Neural cell (in vitro differentiated cells): Measurements from ENCODE around the gene LRRFIP2. TPM values are rescaled to one million over a fixed set of nuclear protein-coding genes. Genes with fewer than 3 reads are reported as not detected.

Source experiments
- H2AFZ ChIP-seq: fragments of 200-600, 300-800 bp; sonication (generic), shearing (Covaris generic); 2 replicates; pipeline ENCODE4 v1.6.0; 2014; ENCODE audit warnings: low read depth, mild to moderate bottlenecking, antibody characterized with exemption, low read length, moderate library complexity
- H3F3A ChIP-seq: fragments of 200-600 bp; shearing (Covaris generic); 2 replicates; pipeline ENCODE4 v1.6.1; 2016; ENCODE audit warnings: mild to moderate bottlenecking, moderate library complexity, mixed read lengths, antibody characterized with exemption, low read length; ENCODE audit not compliant: insufficient read depth, poor library complexity, severe bottlenecking
- H3K27ac ChIP-seq: fragments of 200-600, 300-800 bp; sonication (generic), shearing (Covaris generic); 2 replicates; pipeline ENCODE4 v1.5.1; 2014; ENCODE audit warnings: mild to moderate bottlenecking, low read length, moderate library complexity
- H3K27me3 ChIP-seq: fragments of 300-800, 200-600 bp; sonication (generic), shearing (Covaris generic); 2 replicates; pipeline ENCODE4 v1.6.0; 2014; ENCODE audit warnings: mild to moderate bottlenecking, low read depth, low read length, moderate library complexity; ENCODE audit not compliant: insufficient read depth
- H3K36me3 ChIP-seq: fragments of 300-800, 200-600 bp; sonication (generic), shearing (Covaris generic); 2 replicates; pipeline ENCODE4 v1.5.1; 2014; ENCODE audit warnings: mild to moderate bottlenecking, antibody characterized with exemption, low read length, moderate library complexity; ENCODE audit not compliant: insufficient read depth
- H3K4me2 ChIP-seq: fragments of 300-800, 200-600 bp; sonication (generic), shearing (Covaris generic); 2 replicates; pipeline ENCODE4 v1.6.0; 2014; ENCODE audit warnings: mild to moderate bottlenecking, low read length
- H3K4me3 ChIP-seq: fragments of 300-800, 200-600 bp; sonication (generic), shearing (Covaris generic); 2 replicates; pipeline ENCODE4 v1.5.1; 2014; ENCODE audit warnings: mild to moderate bottlenecking, low read length, moderate library complexity
- H3K79me2 ChIP-seq: fragments of 200-600 bp; shearing (Covaris generic); replicated peaks from 2 replicates; pipeline ENCODE4 v1.6.0; 2014; ENCODE audit warnings: mild to moderate bottlenecking, low read length, moderate library complexity; ENCODE audit not compliant: insufficient read depth
- H3K9ac ChIP-seq: fragments of 300-800, 200-600 bp; sonication (generic), shearing (Covaris generic); 2 replicates; pipeline ENCODE4 v1.6.1; 2016; ENCODE audit warnings: mild to moderate bottlenecking, low read length, mixed read lengths
- H3K9me2 ChIP-seq: fragments of 200-600 bp; shearing (Covaris generic); 2 replicates; pipeline ENCODE4 v1.6.1; 2016; ENCODE audit warnings: mild to moderate bottlenecking, low read length, mixed read lengths; ENCODE audit not compliant: insufficient read depth
- H3K9me3 ChIP-seq: fragments of 200-600, 300-800 bp; sonication (generic), shearing (Covaris generic); 2 replicates; pipeline ENCODE4 v1.6.1; 2016; ENCODE audit warnings: mild to moderate bottlenecking, mixed run types, low read length, moderate library complexity, mixed read lengths
- H4K20me1 ChIP-seq: fragments of 200-600 bp; shearing (Covaris generic); 2 replicates; pipeline ENCODE4 v1.6.1; 2016; ENCODE audit warnings: mild to moderate bottlenecking, mixed run types; ENCODE audit not compliant: insufficient read depth
- CTCF ChIP-seq: fragments of 450-650 bp; IDR thresholded peaks from 2 replicates; pipeline ENCODE4 v1.5.1; 2014; ENCODE audit warnings: antibody characterized with exemption, mild to moderate bottlenecking, moderate library complexity; ENCODE audit not compliant: poor library complexity, severe bottlenecking
- EP300 ChIP-seq: fragments of 450-650 bp; conservative IDR thresholded peaks from 2 replicates; pipeline ENCODE4 v1.6.1; 2014; ENCODE audit warnings: antibody characterized with exemption, mild to moderate bottlenecking, moderate library complexity; ENCODE audit not compliant: poor library complexity, severe bottlenecking
- EZH2 ChIP-seq: fragments of 200-600, 300-800 bp; shearing (Covaris generic), sonication (generic); IDR thresholded peaks from 2 replicates; pipeline ENCODE4 v1.6.1; 2014; ENCODE audit warnings: antibody characterized with exemption, low read length, borderline replicate concordance, mild to moderate bottlenecking; ENCODE audit not compliant: insufficient read depth, poor library complexity, severe bottlenecking
- MXI1 ChIP-seq: fragments of 450-650 bp; conservative IDR thresholded peaks from 2 replicates; pipeline ENCODE4 v1.6.1; 2014; ENCODE audit warnings: antibody characterized with exemption, mild to moderate bottlenecking; ENCODE audit not compliant: poor library complexity, severe bottlenecking
- POLR2AphosphoS5 ChIP-seq: IDR thresholded peaks from 2 replicates; pipeline ENCODE4 v1.6.1; 2012
- RAD21 ChIP-seq: fragments of 450-650 bp; conservative IDR thresholded peaks from 2 replicates; pipeline ENCODE4 v1.6.1; 2014; ENCODE audit warnings: antibody characterized with exemption, mild to moderate bottlenecking, moderate library complexity
- REST ChIP-seq: IDR thresholded peaks from 2 replicates; pipeline ENCODE4 v1.6.1; 2012; ENCODE audit warnings: borderline replicate concordance
- TAF1 ChIP-seq: IDR thresholded peaks from 2 replicates; pipeline ENCODE4 v1.6.1; 2012; ENCODE audit warnings: low read depth
- polyA plus RNA-seq: library from polyadenylated mRNA; depleted of rRNA; stranded (reverse); fragments of >200 nt; gene quantifications from 2 replicates; pipeline ENCODE4 v1.2.3, GENCODE V29; 2014

The LRRFIP2 gene
- polyA plus RNA-seq, 1 donor from 2014 or later = 143 TPM

GRCh38 chr3:37139567-37140052 is 34.8 kb downstream of the LRRFIP2 start:
- H3K4me3 ChIP-seq = no peak overlapping the region
- no peaks in the 10 kb centered on the region for H3K79me2 ChIP-seq
- peaks cover 7% of the 10 kb centered on the region for H3K36me3 ChIP-seq
- H3F3A ChIP-seq = no peaks in the 10 kb centered on the region
- no peak for TF ChIP-seq MXI1
- TF ChIP-seq RAD21 = no peak
- no peak for TF ChIP-seq CTCF
- no peak for TF ChIP-seq EZH2
- TF ChIP-seq TAF1 = no peak
- no peak for TF ChIP-seq REST
- TF ChIP-seq EP300 = no peak
- TF ChIP-seq POLR2AphosphoS5 = no peak
- H3K4me2 ChIP-seq = no peak overlapping the region
- no peak overlapping the region for H2AFZ ChIP-seq
- H4K20me1 ChIP-seq = no peaks in the 10 kb centered on the region
- H3K9ac ChIP-seq = no peak overlapping the region
- H3K9me3 ChIP-seq = no peaks in the 10 kb centered on the region
- no peaks in the 10 kb centered on the region for H3K9me2 ChIP-seq
- H3K27me3 ChIP-seq = no peaks in the 10 kb centered on the region
- H3K27ac ChIP-seq = no peak overlapping the region

- Histone ChIP-seq H3K9me3 (no peaks in the 10 kb centered on the region), H3K4me3 (no peak overlapping the region), H3K27ac (no peak overlapping the region), H3K4me2 (no peak overlapping the region), H3K36me3 (peaks cover 7% of the 10 kb centered on the region), H3K9me2 (no peaks in the 10 kb centered on the region), H2AFZ (no peak overlapping the region), H3K9ac (no peak overlapping the region), H3F3A (no peaks in the 10 kb centered on the region), H3K27me3 (no peaks in the 10 kb centered on the region), H4K20me1 (no peaks in the 10 kb centered on the region), H3K79me2 (no peaks in the 10 kb centered on the region)
- no peak for TF ChIP-seq CTCF
Measured at GRCh38 chr3:37138816-37139215, 35.6 kb downstream of the LRRFIP2 start.
